GM21390 (cell line): Measurements from ENCODE around the gene LINGO1.

ENCODE experiments used
- ATAC-seq: cut with Tn5 transposase; IDR thresholded peaks from one replicate; pipeline ENCODE4 v1.9.1; 2021; ENCODE audit not compliant: unreplicated experiment

Gene LINGO1, protein sequence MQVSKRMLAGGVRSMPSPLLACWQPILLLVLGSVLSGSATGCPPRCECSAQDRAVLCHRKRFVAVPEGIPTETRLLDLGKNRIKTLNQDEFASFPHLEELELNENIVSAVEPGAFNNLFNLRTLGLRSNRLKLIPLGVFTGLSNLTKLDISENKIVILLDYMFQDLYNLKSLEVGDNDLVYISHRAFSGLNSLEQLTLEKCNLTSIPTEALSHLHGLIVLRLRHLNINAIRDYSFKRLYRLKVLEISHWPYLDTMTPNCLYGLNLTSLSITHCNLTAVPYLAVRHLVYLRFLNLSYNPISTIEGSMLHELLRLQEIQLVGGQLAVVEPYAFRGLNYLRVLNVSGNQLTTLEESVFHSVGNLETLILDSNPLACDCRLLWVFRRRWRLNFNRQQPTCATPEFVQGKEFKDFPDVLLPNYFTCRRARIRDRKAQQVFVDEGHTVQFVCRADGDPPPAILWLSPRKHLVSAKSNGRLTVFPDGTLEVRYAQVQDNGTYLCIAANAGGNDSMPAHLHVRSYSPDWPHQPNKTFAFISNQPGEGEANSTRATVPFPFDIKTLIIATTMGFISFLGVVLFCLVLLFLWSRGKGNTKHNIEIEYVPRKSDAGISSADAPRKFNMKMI

DNA sequence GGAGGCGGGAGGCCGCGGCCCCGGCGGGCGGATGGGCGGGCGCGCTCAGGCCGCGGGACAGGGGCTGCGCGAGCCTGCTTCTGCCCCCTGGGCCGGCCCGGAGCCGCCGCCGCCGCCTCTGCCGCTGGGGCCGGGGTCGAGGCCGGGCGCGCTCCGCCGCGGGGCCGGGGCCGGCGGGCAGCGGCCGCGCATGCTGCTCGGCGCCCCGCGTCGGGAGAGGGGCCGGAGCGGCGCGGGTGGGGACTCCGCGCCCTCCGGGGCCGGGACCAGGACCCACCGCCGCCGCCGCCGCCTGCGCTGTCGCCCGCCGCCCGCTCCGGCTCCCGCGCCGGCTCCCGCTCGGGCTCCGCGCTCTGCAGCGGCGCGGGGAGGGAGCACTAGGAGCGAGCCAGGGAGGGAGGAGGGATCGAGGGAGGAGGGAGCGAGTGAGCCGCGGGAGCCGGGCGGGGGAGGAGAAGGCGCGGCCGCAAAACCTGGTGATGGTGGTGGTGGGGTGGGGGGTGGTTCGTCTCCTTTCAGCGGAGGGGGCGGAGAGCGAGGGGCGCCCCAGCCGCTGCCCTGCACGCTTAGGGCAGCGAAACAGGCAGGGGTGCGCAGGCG, at the start of gene LINGO1:
Gene LINGO1 (minus strand): TSS at position 379 of the 600 bp plus-strand sequence. CDS start 597 bp downstream, outside the sequence.
- no peak for ATAC-seq

GRCh38 chr15:77681362-77681761, 48.6 kb upstream of the LINGO1 start:
- no peak for ATAC-seq

DNA sequence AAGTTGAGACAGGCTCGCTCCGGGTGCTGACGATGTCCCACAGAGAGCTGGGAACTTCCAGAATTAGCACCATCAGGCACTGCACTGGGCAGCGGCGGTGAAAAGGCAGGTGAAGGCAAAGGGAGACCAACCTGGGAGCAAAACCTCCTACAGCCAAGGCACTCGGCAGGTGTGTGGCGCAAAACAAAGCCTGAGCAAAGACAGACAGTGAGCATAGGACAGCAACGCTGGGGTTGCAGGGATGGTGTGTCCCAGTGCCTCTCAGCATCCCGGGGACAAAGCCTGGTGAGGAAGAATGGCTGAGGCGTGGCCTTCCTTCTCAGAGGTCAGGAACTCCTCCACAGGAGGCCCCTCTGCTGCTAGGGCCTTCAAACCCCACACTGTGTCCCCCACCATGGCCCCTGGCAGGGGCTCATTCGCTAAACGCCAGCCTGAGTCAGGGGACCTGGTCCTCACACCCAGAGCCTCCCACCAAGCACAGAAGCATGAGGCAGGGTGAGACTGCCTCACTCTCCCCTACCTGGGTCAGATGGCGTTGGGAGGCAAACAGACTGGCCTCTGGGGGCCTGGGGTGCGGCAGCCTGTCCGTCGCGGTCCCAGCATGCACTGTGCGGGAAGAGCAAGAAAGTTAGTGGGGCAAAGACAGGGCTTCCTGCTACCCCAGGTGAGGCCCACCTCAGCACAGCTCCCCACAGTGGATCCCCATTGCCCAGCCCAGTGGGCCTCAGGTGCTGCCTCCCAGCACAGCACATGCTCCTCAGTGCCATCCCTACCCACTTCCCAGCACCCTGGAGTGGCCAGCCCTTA, 44.1 kb upstream of the LINGO1 start:
- no peak for ATAC-seq

- ATAC-seq: no peak
Measured at GRCh38 chr15:77675806-77676415, 43.2 kb upstream of the LINGO1 start.

- ATAC-seq: no peak
Measured at GRCh38 chr15:77674327-77674726, 41.6 kb upstream of the LINGO1 start.

DNA sequence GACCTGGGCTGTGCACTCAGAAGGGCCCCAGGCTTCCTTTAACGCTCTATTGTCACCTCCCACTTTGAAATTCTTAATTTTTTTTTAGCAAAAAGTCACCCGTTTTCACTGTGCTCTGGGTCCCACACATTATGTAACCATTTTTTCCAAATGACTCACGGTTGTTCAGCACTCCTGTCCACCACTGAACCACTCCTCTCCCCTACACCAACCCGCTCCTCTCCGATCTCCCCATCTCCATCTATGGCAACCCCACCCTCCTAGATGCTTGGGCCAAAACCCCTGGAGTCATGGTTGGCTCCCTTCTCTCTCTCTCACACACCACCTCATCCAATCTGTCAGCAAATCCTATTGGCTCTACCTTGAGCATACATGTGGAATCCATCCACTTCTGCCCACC, 41.2 kb upstream of the LINGO1 start:
- ATAC-seq: no peak

DNA sequence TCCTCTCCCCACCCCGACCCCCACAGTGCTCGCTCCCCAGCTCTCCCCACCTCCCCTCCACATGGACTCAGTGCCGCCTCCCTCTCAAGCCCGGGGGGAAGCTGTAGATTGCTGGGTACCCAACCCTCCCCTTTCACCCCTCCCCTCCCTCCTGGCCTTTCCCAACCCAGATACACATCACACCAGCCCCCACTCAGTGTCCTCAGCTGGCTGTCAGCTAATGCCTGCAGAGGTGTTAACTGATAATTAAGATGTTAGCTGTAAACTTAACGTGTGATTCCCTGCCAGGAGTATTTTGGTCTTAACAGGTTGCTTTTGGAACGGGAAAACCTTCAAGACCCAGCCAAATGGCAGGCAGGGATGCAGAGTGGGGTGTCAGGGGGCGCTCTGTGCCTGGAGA, 39.4 kb upstream of the LINGO1 start:
- ATAC-seq: no peak

DNA sequence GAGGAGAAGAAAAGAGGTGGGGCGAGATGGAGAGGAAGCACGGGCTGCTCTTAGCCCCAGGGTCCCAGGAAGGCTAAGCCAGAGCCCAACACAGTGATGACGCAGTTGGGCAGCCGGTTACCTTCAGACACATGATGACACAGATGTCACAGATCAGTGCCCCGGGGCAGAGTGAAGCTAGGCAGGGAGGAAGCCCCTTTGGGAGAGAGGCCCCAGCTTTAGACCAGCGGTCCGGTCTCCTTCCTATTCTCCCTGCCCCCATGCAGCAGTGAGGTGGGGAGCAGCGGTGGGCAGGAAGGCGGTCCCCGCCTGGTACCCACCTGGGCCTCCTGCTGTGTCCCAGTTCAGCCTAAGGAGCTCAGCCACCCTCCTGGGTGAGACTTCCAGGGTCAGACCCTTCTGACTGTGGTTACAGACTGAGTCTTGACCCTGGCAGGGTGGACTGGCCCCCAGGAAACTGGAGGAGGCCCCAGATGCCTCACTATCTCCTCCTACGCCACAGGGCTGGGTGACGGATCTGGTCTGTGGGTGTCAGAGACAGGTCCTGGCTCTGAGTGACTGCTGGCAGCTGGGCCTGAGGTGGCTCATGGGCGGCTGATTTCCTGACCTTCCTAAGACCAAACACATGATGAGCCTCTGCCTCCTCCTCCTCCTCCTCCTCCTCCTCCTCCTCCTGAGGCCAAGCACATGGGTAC, 38.8 kb upstream of the LINGO1 start:
- ATAC-seq: no peak

GRCh38 chr15:77670558-77671361, 38.0 kb upstream of the LINGO1 start:
- ATAC-seq: no peak

DNA sequence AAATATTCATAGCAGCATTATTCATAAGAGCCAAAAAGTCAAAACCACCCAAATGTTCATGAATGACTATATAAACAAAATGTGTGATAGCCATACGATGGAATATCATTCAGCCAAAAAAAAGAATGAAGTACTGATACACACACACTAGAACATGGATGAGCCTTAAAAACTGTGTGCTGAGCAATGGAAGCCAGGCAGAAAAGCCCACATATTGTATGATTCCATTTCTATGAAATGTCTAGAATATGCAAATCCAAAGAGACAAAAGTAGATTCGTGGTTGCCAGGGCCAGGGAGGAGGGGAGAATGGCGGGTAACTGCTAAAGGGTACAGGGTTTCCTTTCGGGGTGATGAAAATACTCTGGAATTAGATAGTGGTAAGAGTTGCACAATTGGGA, 37.2 kb upstream of the LINGO1 start:
- ATAC-seq: no peak

DNA sequence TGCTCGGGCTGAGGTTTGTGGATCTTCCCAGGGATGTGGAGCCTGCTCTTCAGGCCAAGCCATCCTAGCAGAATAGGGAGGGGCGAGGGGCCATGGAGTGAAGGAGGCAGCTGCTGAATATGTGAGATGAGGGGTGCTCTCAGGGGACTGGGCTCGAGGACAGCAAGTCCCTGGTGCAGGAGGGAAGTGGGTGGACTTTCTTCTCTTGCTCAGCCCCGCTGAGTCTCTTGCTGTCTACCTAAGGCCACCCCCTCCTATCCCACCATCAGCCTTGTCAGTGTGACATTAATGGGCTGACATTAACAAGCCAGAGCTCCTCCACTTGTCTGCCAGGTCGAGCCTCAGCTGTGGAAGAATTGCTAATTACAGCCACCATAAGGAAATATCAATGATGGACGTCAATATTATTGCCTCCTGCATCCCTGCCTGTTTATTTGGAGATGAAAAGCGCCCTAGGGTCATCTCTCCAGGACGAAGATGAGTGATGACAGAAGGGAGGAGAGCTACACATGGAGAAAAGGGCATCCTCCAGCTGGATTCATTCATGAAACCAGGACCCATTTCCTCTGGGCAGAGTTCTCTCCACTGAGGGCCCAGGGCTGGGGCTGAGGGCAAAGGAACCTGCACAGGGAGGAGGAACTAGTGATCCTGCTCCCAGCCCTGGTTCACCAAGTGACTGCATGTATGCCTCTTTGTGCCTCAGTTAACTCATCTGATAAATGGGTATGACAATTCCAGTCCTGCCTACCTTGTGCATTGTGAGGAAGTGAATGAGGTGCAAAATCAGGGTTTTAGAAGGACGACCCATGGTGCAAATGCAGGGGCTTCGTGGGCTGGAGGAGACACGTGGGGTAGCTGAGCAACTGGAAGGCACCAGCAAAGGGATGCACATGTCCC, 34.9 kb upstream of the LINGO1 start:
- no peak for ATAC-seq

GRCh38 chr15:77666296-77666660, 33.6 kb upstream of the LINGO1 start:
- no peak for ATAC-seq

DNA sequence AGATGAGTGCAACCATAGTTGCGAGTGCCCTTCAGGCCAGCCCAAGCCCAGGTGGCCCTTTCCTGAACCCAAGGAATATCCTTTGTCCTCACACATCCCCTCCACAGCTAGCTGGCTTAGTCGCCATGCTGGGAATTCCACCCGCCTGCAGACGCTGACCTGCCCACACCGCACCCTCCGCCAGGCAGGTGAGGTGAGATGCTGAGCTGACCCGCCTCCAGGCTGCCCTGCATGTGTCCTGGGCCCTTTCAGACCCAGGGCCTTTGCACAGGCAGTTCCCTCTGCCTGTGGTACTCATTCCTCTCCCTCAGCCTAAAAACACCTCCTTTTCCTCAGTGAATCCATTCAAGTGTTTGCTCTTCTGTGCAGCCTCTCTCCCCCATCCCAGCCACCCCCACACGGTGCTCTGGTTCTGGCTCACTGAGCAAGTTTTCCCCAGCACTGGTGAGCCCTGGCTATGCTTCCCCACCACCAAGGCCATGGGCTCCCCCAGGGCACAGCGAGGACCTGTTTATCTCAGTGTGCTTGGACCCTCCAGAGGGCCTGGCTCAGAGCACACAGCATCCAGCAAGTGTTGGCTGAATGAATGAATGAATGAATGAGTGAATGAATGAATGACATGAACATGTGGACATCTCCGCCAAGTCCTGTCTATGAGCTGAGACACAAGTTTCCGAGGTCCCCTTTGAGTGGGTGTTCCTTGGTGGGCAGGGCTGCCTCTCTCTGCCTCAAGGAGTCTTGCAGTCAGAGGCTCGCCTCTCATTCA, 33.0 kb upstream of the LINGO1 start:
- ATAC-seq: no peak

- no peak for ATAC-seq
Measured at GRCh38 chr15:77664428-77664827, 31.7 kb upstream of the LINGO1 start.

GRCh38 chr15:77663256-77663655, 30.5 kb upstream of the LINGO1 start:
- ATAC-seq: no peak

- no peak for ATAC-seq
Measured at GRCh38 chr15:77659350-77660321, 26.9 kb upstream of the LINGO1 start.

DNA sequence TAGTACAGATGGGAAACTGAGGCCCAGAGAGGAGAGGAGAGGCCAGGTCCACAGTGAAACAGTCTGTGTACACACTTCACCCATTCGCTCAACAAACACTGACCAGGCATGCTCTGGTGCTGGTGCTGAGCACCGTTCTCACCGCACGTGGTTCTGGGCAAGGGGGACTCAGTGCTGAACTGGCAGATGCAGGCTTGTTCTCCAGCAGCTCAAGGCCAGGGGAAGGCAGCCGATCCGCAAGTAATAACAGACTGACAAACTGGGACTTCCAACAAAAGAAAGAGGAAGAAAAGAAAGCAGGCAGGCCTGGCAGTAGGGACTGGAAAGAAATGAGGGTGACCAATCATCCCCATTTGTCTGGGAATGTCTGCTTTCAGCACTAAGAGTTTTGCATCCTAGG, 25.6 kb upstream of the LINGO1 start:
- ATAC-seq: no peak
